ENCODE results near the gene JUN. TPM values are rescaled to one million over a fixed set of nuclear protein-coding genes. Genes with fewer than 3 reads are reported as not detected.

The JUN gene
- total RNA-seq, 1 experiment from 2014 or later: 2.1 TPM

GRCh38 chr1:58745117-58745516 is 38.7 kb downstream of the JUN start:
- Histone ChIP-seq H3K9ac (ENCODE audit: low read length) (no peak overlapping the region), H3K4me1 (ENCODE audit: low read length) (no peaks in the 10 kb centered on the region)

GRCh38 chr1:58741678-58742553 is 41.9 kb downstream of the JUN start:
- no peak for DNase-seq
- Histone ChIP-seq H3K79me2 (ENCODE audit: low read length) (no peaks in the 10 kb centered on the region), H3K9me3 (ENCODE audit: low read length) (no peaks in the 10 kb centered on the region), H3K9ac (ENCODE audit: low read length) (no peak overlapping the region), H3K27ac (ENCODE audit: low read length) (no peak overlapping the region), H3K4me1 (ENCODE audit: low read length) (no peaks in the 10 kb centered on the region), H2AFZ (ENCODE audit: low read length) (no peak overlapping the region), H3K36me3 (ENCODE audit: insufficient read depth, low read length) (no peaks in the 10 kb centered on the region), H3K9me2 (replicated peaks; ENCODE audit: insufficient read depth, low read length) (no peaks in the 10 kb centered on the region), H3K4me3 (ENCODE audit: low read length) (no peak overlapping the region), H3K4me2 (ENCODE audit: low read depth, low read length, poor library complexity, severe bottlenecking) (no peak overlapping the region), H4K20me1 (ENCODE audit: insufficient read depth, low read depth, low read length) (no peaks in the 10 kb centered on the region), H3K27me3 (ENCODE audit: low read length) (no peaks in the 10 kb centered on the region)

More at GRCh38 chr1:58745117-58745516, 38.7 kb downstream of the JUN start:
- no peaks in the 10 kb centered on the region for H3K79me2 ChIP-seq (ENCODE audit: low read length)
- H3K4me3 ChIP-seq (ENCODE audit: low read length): no peak overlapping the region
- DNase-seq: no peak
- no peaks in the 10 kb centered on the region for H3K9me2 ChIP-seq (replicated peaks; ENCODE audit: insufficient read depth, low read length)
- H3K9me3 ChIP-seq (ENCODE audit: low read length): no peaks in the 10 kb centered on the region
- H3K27me3 ChIP-seq (ENCODE audit: low read length): no peaks in the 10 kb centered on the region
- H3K36me3 ChIP-seq (ENCODE audit: insufficient read depth, low read length): no peaks in the 10 kb centered on the region
- no peak overlapping the region for H3K27ac ChIP-seq (ENCODE audit: low read length)
- H4K20me1 ChIP-seq (ENCODE audit: insufficient read depth, low read depth, low read length): no peaks in the 10 kb centered on the region
- H2AFZ ChIP-seq (ENCODE audit: low read length): no peak overlapping the region
- no peak overlapping the region for H3K4me2 ChIP-seq (ENCODE audit: low read depth, low read length, poor library complexity, severe bottlenecking)

GRCh38 chr1:58739856-58740466 is 43.9 kb downstream of the JUN start:
- Histone ChIP-seq H2AFZ (ENCODE audit: low read length) (no peak overlapping the region), H3K27me3 (ENCODE audit: low read length) (no peaks in the 10 kb centered on the region), H3K9ac (ENCODE audit: low read length) (no peak overlapping the region), H3K4me3 (ENCODE audit: low read length) (no peak overlapping the region), H3K36me3 (ENCODE audit: insufficient read depth, low read length) (no peaks in the 10 kb centered on the region), H3K4me1 (ENCODE audit: low read length) (no peaks in the 10 kb centered on the region), H3K4me2 (ENCODE audit: low read depth, low read length, poor library complexity, severe bottlenecking) (no peak overlapping the region), H3K27ac (ENCODE audit: low read length) (no peak overlapping the region), H3K79me2 (ENCODE audit: low read length) (no peaks in the 10 kb centered on the region), H3K9me3 (ENCODE audit: low read length) (no peaks in the 10 kb centered on the region), H3K9me2 (replicated peaks; ENCODE audit: insufficient read depth, low read length) (no peaks in the 10 kb centered on the region), H4K20me1 (ENCODE audit: insufficient read depth, low read depth, low read length) (no peaks in the 10 kb centered on the region)
- DNase-seq: peak; percentile 85

DNA sequence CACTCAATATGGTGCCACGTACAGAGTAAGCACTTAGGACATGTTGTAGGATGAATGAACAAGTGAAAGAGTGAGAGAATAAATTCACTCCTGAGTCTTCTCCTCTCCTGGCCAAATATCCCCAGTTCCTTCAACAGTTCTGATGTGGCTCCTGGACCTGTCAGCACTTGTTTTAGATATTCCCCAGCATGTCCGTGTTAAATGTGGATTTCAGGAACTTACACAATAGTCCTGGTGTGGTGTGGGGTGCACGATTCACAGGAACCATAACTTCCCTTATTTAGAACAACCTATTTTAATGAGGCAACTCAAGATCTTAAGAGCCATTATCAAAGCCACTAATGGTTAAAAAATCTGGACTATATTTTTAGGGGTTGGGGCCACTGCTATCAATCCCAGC is 45.0 kb downstream of the JUN start:
- H3K4me3 ChIP-seq (ENCODE audit: low read length): no peak overlapping the region
- no peak for DNase-seq

GRCh38 chr1:58735586-58735985 is 48.3 kb downstream of the JUN start:
- H3K4me1 ChIP-seq (ENCODE audit: low read length): no peaks in the 10 kb centered on the region
- H3K9ac ChIP-seq (ENCODE audit: low read length): no peak overlapping the region
- H3K9me2 ChIP-seq (replicated peaks; ENCODE audit: insufficient read depth, low read length): no peaks in the 10 kb centered on the region
- DNase-seq: no peak
- no peaks in the 10 kb centered on the region for H4K20me1 ChIP-seq (ENCODE audit: insufficient read depth, low read depth, low read length)
- H3K27me3 ChIP-seq (ENCODE audit: low read length): no peaks in the 10 kb centered on the region
- H3K4me3 ChIP-seq (ENCODE audit: low read length): no peak overlapping the region
- no peaks in the 10 kb centered on the region for H3K9me3 ChIP-seq (ENCODE audit: low read length)
- H3K79me2 ChIP-seq (ENCODE audit: low read length): no peaks in the 10 kb centered on the region
- H2AFZ ChIP-seq (ENCODE audit: low read length): no peak overlapping the region
- H3K36me3 ChIP-seq (ENCODE audit: insufficient read depth, low read length): no peaks in the 10 kb centered on the region
- H3K27ac ChIP-seq (ENCODE audit: low read length): no peak overlapping the region
- H3K4me2 ChIP-seq (ENCODE audit: low read depth, low read length, poor library complexity, severe bottlenecking): no peak overlapping the region

More for the DNA sequence above, 45.0 kb downstream of the JUN start:
- no peaks in the 10 kb centered on the region for H3K9me2 ChIP-seq (replicated peaks; ENCODE audit: insufficient read depth, low read length)
- no peak overlapping the region for H3K4me2 ChIP-seq (ENCODE audit: low read depth, low read length, poor library complexity, severe bottlenecking)
- H2AFZ ChIP-seq (ENCODE audit: low read length): no peak overlapping the region
- no peaks in the 10 kb centered on the region for H3K27me3 ChIP-seq (ENCODE audit: low read length)
- no peaks in the 10 kb centered on the region for H3K4me1 ChIP-seq (ENCODE audit: low read length)
- no peaks in the 10 kb centered on the region for H3K9me3 ChIP-seq (ENCODE audit: low read length)
- no peaks in the 10 kb centered on the region for H3K36me3 ChIP-seq (ENCODE audit: insufficient read depth, low read length)
- H3K79me2 ChIP-seq (ENCODE audit: low read length): no peaks in the 10 kb centered on the region
- no peak overlapping the region for H3K27ac ChIP-seq (ENCODE audit: low read length)
- H4K20me1 ChIP-seq (ENCODE audit: insufficient read depth, low read depth, low read length): no peaks in the 10 kb centered on the region
- no peak overlapping the region for H3K9ac ChIP-seq (ENCODE audit: low read length)

DNA sequence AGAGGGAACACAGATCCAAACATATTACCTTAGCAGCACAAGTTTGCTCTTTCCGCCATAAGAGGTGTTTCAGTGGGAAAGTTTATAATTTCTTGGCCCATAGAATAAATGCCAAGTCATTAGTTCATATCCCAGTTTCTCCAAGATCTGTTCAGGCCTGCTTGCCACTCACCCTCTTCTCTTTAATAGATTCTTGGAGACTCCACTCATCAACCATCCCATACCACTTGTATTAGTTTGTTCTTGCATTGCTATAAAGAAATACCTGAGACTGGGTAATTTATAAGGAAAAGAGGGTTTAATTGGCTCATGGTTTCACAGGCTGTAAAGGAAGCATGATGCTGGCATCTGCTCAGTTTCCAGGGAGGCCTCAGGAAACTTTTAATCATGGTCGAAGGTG is 49.2 kb downstream of the JUN start:
- no peaks in the 10 kb centered on the region for H3K27me3 ChIP-seq (ENCODE audit: low read length)
- no peaks in the 10 kb centered on the region for H3K79me2 ChIP-seq (ENCODE audit: low read length)
- no peaks in the 10 kb centered on the region for H3K36me3 ChIP-seq (ENCODE audit: insufficient read depth, low read length)
- no peak overlapping the region for H3K9ac ChIP-seq (ENCODE audit: low read length)
- no peak overlapping the region for H3K4me2 ChIP-seq (ENCODE audit: low read depth, low read length, poor library complexity, severe bottlenecking)
- no peaks in the 10 kb centered on the region for H4K20me1 ChIP-seq (ENCODE audit: insufficient read depth, low read depth, low read length)
- H3K4me1 ChIP-seq (ENCODE audit: low read length): no peaks in the 10 kb centered on the region
- no peak for DNase-seq
- H3K27ac ChIP-seq (ENCODE audit: low read length): no peak overlapping the region
- H3K9me2 ChIP-seq (replicated peaks; ENCODE audit: insufficient read depth, low read length): no peaks in the 10 kb centered on the region
- no peak overlapping the region for H2AFZ ChIP-seq (ENCODE audit: low read length)
- H3K4me3 ChIP-seq (ENCODE audit: low read length): no peak overlapping the region
- H3K9me3 ChIP-seq (ENCODE audit: low read length): no peaks in the 10 kb centered on the region

- Histone ChIP-seq H4K20me1 (ENCODE audit: insufficient read depth, low read depth, low read length) (no peaks in the 10 kb centered on the region), H3K79me2 (ENCODE audit: low read length) (no peaks in the 10 kb centered on the region), H3K27ac (ENCODE audit: low read length) (no peak overlapping the region)
These were observed 51.6 kb downstream of the JUN start for GRCh38 chr1:58732087-58732775.

More at GRCh38 chr1:58732087-58732775, 51.6 kb downstream of the JUN start:
- no peaks in the 10 kb centered on the region for H3K9me2 ChIP-seq (replicated peaks; ENCODE audit: insufficient read depth, low read length)
- H2AFZ ChIP-seq (ENCODE audit: low read length): no peak overlapping the region
- DNase-seq: no peak
- H3K36me3 ChIP-seq (ENCODE audit: insufficient read depth, low read length): no peaks in the 10 kb centered on the region
- no peak overlapping the region for H3K4me3 ChIP-seq (ENCODE audit: low read length)
- H3K27me3 ChIP-seq (ENCODE audit: low read length): no peaks in the 10 kb centered on the region
- H3K9me3 ChIP-seq (ENCODE audit: low read length): no peaks in the 10 kb centered on the region
- no peaks in the 10 kb centered on the region for H3K4me1 ChIP-seq (ENCODE audit: low read length)
- no peak overlapping the region for H3K4me2 ChIP-seq (ENCODE audit: low read depth, low read length, poor library complexity, severe bottlenecking)
- H3K9ac ChIP-seq (ENCODE audit: low read length): no peak overlapping the region

All from Karpas-422 (cell line).